ENCODE results near the gene GLMN. TPM values are rescaled to one million over a fixed set of nuclear protein-coding genes. Genes with fewer than 3 reads are reported as not detected.

The GLMN gene
- total and polyA plus RNA-seq, 2 of the 13 experiments (the other 11 are each of a cell fraction or from before 2014, with no cell fraction given), result 5.9 to 18.4 TPM

DNA sequence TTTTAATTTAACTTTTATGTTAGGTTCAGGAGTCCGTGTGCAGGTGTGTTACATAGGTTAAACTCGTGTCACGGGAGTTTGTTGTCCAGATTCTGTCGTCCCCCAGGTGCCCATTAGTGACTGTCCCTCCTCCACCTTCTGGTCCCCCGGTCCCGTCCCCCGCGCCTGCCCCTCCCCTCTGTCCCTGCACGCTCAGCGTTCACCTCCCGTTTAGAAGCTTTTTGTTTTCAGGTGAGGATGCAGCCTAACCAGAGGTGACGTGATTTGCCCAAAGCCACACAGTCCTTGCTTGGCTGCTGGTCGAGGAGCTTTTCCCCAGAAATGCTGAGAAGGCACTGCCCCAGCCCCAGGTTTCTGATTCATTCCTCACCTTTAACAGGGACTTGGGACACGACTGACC is 80.2 kb downstream of the GLMN start (continued):
- TF ChIP-seq, protein P1, sequence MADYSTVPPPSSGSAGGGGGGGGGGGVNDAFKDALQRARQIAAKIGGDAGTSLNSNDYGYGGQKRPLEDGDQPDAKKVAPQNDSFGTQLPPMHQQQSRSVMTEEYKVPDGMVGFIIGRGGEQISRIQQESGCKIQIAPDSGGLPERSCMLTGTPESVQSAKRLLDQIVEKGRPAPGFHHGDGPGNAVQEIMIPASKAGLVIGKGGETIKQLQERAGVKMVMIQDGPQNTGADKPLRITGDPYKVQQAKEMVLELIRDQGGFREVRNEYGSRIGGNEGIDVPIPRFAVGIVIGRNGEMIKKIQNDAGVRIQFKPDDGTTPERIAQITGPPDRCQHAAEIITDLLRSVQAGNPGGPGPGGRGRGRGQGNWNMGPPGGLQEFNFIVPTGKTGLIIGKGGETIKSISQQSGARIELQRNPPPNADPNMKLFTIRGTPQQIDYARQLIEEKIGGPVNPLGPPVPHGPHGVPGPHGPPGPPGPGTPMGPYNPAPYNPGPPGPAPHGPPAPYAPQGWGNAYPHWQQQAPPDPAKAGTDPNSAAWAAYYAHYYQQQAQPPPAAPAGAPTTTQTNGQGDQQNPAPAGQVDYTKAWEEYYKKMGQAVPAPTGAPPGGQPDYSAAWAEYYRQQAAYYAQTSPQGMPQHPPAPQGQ (CRISPR knock-in tag; IDR thresholded peaks at IDR 0.05; ENCODE audit: borderline replicate concordance), result no peak
- TF ChIP-seq KDM1A (CRISPR knock-in tag; IDR thresholded peaks at IDR 0.05), result no peak
- no peak for TF ChIP-seq RBAK (CRISPR knock-in tag; IDR thresholded peaks at IDR 0.05)
- TF ChIP-seq ZUFSP (CRISPR knock-in tag; IDR thresholded peaks at IDR 0.05; ENCODE audit: borderline replicate concordance), result no peak
- no peak for TF ChIP-seq ZBTB10 (CRISPR knock-in tag; IDR thresholded peaks at IDR 0.05; ENCODE audit: borderline replicate concordance)
- no peak for TF ChIP-seq CREM (IDR thresholded peaks at IDR 0.05)
- TF ChIP-seq CREM (CRISPR knock-in tag; IDR thresholded peaks at IDR 0.05), result no peak
- no peak for TF ChIP-seq ZNF672 (CRISPR knock-in tag; IDR thresholded peaks at IDR 0.05)
- TF ChIP-seq NCOA5 (CRISPR knock-in tag; IDR thresholded peaks at IDR 0.05), result no peak
- TF ChIP-seq, protein P2, sequence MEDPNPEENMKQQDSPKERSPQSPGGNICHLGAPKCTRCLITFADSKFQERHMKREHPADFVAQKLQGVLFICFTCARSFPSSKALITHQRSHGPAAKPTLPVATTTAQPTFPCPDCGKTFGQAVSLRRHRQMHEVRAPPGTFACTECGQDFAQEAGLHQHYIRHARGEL (CRISPR knock-in tag; IDR thresholded peaks at IDR 0.05), result no peak
- TF ChIP-seq TEF (CRISPR knock-in tag; IDR thresholded peaks at IDR 0.05), result no peak
